H1 (cell line): Measurements from ENCODE around the gene CCR3.

Experiments used
- BRCA1 ChIP-seq: IDR thresholded peaks from 2 replicates; pipeline ENCODE4 v1.6.1; 2012; ENCODE audit warnings: low read depth, low read length, improper control_type of control experiment
- CTCF ChIP-seq, 3 experiments: IDR thresholded peaks; 1 replicate in 2 of 3; 2 replicates in 1 of 3; pipeline versions ENCODE4 v1.5.1 to v1.6.1; 2011; ENCODE audit warnings: low read length in 3 of 3, mild to moderate bottlenecking in 3 of 3, inconsistent platforms in 2 of 3, low read depth in 1 of 3, moderate library complexity in 1 of 3; ENCODE audit not compliant: insufficient read depth in 1 of 3; ENCODE audit errors: control extremely low read depth in 1 of 3
- EZH2 ChIP-seq: fragments of 200-600 bp; sonication (generic); IDR thresholded peaks from 2 replicates; pipeline ENCODE4 v1.7.1; 2012; ENCODE audit warnings: low read depth, mild to moderate bottlenecking, moderate library complexity, low read length, inconsistent platforms; ENCODE audit not compliant: severe bottlenecking
- KDM1A ChIP-seq: fragments of 200-600, 300-600 bp; sonication (generic); IDR thresholded peaks from 2 replicates; pipeline ENCODE4 v1.7.1; 2016; ENCODE audit warnings: mild to moderate bottlenecking, low read length, borderline replicate concordance
- POLR2AphosphoS5 ChIP-seq: IDR thresholded peaks from 2 replicates; pipeline ENCODE4 v1.6.1; 2011; ENCODE audit warnings: low read depth, low read length
- RFX5 ChIP-seq: IDR thresholded peaks from 2 replicates; pipeline ENCODE4 v1.6.1; 2011; ENCODE audit warnings: low read depth, low read length, improper control_type of control experiment, borderline replicate concordance
- TF ChIP-seq, protein P1 (sequence below): IDR thresholded peaks from 2 replicates; pipeline ENCODE4 v1.6.1; 2011; ENCODE audit warnings: low read length, improper control_type of control experiment

- no peak for TF ChIP-seq KDM1A
- TF ChIP-seq EZH2, result no peak
- no peak for TF ChIP-seq BRCA1
- no peak for TF ChIP-seq CTCF (IDR thresholded peaks at IDR 0.05; ENCODE audit: control extremely low read depth in 1 of 3, insufficient read depth in 1 of 3, low read depth in 1 of 3, low read length in 3 of 3)
- no peak for TF ChIP-seq POLR2AphosphoS5
- TF ChIP-seq, protein P1, sequence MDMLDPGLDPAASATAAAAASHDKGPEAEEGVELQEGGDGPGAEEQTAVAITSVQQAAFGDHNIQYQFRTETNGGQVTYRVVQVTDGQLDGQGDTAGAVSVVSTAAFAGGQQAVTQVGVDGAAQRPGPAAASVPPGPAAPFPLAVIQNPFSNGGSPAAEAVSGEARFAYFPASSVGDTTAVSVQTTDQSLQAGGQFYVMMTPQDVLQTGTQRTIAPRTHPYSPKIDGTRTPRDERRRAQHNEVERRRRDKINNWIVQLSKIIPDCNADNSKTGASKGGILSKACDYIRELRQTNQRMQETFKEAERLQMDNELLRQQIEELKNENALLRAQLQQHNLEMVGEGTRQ, result no peak
- no peak for TF ChIP-seq RFX5
Observed at GRCh38 chr3:46203681-46204080, 38.6 kb upstream of the CCR3 start.
